Fibroblast of pulmonary artery (primary cell): ENCODE data around the gene FMOD.

ENCODE experiments used
- DNase-seq: peaks from one replicate; pipeline ENCODE4 v3.0.0-alpha.2; 2010; ENCODE audit warnings: low read depth
- H3K4me3 ChIP-seq: replicated peaks from 2 replicates; pipeline ENCODE4 v1.5.1; 2011; ENCODE audit warnings: low read depth, mild to moderate bottlenecking, control low read depth, low read length, moderate library complexity
- CTCF ChIP-seq: IDR thresholded peaks from 2 replicates; pipeline ENCODE4 v1.5.1; 2011; ENCODE audit warnings: mild to moderate bottlenecking, control low read depth, low read length, inconsistent platforms; ENCODE audit errors: missing control alignments

The FMOD gene

GRCh38 chr1:203306089-203306964 lies 44.6 kb downstream of the FMOD start:
- TF ChIP-seq CTCF, result peak; percentile 8
- H3K4me3 ChIP-seq, result peak overlapping the region; percentile 88
- DNase-seq, result peak; percentile 90

- TF ChIP-seq CTCF, result no peak
- H3K4me3 ChIP-seq, result peak overlapping the region; percentile 88
- DNase-seq, result no peak
Measured at GRCh38 chr1:203305809-203306088, 45.2 kb downstream of the FMOD start.

GRCh38 chr1:203304919-203305808 lies 45.8 kb downstream of the FMOD start, which contains the start of gene BTG2:
Gene BTG2 (plus strand): TSS chr1:203305519. CDS start chr1:203305607, 88 bp downstream.
- no peak for TF ChIP-seq CTCF
- peak within 1 kb of the TSS; percentile 88 for H3K4me3 ChIP-seq
- DNase-seq, result peak; percentile 90

- no peak for TF ChIP-seq CTCF
- no peak overlapping the region for H3K4me3 ChIP-seq
Measured at GRCh38 chr1:203304391-203304918, 46.5 kb downstream of the FMOD start.

GRCh38 chr1:203302894-203303293 lies 48.0 kb downstream of the FMOD start:
- no peak for TF ChIP-seq CTCF
- H3K4me3 ChIP-seq, result no peak overlapping the region
- no peak for DNase-seq

More at GRCh38 chr1:203304391-203304918, 46.5 kb downstream of the FMOD start:
- DNase-seq, result no peak

GRCh38 chr1:203302456-203302855 lies 48.5 kb downstream of the FMOD start:
- no peak for DNase-seq
- no peak for TF ChIP-seq CTCF
- no peak overlapping the region for H3K4me3 ChIP-seq
